GM20431 (cell line): ENCODE measurements around the gene ACER3.
"Not testable (repeated sequence)": the region's sequence is repeated elsewhere in the genome, so short reads cannot be mapped to it uniquely, and the experiment has no call there.

Experiments used
- in situ Hi-C: fragments of 300-500 bp; cut with MseI, MboI; formaldehyde crosslinking; loops from one replicate; pipeline ENCODE4 v1.15.0; 2020; ENCODE audit warnings: low sequenced_read_pairs; ENCODE audit not compliant: unreplicated experiment

Gene ACER3

DNA sequence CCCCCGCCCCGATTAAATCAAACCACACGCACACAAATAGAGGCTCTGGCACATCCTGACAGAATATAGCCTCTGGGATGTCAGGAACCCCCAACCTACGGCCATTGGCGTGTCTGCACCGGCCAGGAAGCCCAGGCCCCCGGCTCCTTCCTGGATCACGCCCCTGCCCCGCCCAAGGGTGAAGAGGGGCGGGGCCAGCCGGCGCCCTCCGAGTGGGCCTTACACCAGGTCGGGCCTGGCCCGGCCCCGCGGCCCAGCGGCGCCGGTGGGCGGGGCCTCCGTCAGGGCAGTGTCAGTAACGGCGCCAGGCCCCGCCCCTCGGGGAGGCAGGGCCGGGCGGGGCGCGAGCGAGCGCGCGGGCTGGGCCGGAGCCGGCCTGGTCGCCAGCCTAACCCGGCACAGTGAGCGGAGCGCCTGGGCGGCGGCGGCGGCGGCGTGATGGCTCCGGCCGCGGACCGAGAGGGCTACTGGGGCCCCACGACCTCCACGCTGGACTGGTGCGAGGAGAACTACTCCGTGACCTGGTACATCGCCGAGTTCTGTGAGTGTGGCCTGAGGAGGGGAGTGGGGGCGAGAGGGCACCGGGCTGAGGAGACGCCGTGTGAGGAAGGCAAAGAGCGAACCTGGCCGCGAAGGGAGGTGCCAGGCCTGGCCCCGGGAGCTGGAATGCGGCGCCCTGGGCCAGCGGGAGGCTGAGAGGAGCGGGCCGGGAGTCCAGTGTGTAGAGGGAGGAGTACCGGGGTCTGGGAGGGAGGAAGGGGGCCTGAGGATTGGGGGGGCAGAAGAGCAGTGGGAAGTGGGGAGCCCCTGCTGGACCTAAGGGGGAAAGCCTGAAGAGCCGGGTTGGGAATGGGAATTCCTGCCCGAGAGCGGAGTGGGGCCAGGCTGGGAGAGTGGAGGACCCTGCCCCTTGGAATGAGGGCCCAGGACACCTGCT, at the start of gene ACER3:
Gene ACER3, plus strand, starts transcription at position 380 of the 937 bp plus-strand sequence. Its CDS starts 59 bp downstream, at position 439.
- in situ Hi-C loops, result no loop called here

DNA sequence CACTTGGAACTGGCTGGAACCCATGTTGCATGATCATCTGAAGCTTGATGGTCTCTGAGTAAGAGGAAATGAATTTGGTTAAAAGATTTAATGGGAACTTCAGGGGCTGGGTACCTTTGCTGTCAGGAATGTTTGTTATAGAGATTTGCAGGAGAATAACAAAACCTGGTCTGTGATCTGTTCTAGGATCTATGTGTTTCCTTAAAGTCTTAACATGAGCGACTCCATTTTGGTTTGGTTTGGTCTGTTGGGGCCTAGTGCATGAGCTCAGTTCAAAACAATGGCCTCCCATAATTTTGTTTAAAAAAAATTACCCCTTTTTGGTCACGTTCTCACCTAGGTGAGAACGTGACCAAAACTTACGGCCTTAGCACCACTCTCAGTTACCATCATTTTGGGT, 49.5 kb upstream of the ACER3 start:
- in situ Hi-C loops, result no loop called here

DNA sequence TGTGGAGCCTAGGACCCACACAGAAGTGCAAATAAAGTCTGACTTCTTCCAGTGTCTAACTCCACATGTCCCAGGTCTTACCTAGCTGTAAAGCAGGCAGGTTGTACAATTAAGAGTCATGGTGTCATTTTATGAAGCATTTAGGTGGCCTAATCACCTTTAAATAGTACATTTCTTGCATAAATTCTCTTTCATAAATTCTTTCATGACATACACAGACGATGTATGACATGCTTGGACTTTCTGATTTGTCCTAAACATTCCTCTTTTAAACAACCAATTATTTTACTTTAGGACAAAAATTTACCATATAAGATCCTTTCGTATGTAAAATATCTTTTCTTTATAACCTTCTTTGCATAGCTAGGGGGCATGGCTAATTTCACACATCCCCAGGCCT, 46.3 kb upstream of the ACER3 start:
- in situ Hi-C loops, result no loop called here

DNA sequence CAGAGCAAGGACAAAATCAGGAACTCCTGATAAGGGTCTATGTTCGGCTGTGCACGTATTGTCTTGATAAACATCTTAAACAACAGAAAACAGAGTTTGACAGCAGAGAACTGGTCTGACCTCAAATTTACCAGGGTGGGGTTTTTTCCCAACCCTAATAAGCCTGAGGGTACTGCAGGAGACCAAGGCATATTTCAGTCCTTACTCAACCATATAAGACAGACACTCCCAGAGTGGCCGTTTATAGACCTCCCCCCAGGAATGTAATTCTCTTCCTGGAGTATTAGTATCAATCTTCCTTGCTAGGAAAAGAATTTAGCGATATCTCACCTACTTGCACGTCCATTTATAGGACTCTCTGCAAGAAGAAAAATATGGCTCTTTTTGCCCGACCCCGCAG, 45.0 kb upstream of the ACER3 start:
- in situ Hi-C loops, result not testable (repeated sequence)

DNA sequence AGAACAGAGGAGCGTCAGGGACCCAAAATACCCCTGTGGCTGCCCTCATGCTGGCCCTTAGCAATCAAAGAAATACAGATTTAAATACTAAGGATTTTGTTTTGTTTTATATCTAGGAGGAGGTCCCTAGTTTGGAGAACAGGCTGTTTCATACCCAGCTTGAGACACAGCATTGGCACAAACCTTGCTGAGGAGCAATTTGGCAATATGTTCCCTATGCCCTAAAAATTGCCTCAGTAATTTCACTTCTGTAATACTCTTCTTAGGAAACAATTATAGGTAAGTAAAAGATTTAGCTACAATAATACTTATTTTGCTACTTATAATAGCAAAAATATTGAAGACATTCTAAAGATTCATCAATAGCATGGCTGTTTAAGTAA, 40.5 kb upstream of the ACER3 start:
- in situ Hi-C loops, result no loop called here

DNA sequence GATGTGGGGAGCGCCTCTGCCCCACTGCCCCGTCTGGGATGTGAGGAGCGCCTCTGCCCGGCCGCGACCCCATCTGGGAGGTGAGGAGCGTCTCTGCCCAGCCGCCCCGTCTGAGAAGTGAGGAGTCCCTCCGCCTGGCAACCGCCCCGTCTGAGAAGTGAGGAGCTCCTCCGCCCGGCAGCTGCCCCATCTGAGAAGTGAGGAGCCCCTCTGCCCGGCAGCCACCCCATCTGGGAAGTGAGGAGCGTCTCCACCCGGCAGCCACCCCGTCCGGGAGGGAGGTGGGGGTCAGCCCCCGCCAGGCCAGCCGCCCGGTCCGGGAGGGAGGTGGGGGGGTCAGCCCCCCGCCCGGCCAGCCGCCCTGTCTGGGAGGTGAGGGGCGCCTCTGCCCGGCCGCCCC, 39.3 kb upstream of the ACER3 start:
- in situ Hi-C loops, result not testable (repeated sequence)

DNA sequence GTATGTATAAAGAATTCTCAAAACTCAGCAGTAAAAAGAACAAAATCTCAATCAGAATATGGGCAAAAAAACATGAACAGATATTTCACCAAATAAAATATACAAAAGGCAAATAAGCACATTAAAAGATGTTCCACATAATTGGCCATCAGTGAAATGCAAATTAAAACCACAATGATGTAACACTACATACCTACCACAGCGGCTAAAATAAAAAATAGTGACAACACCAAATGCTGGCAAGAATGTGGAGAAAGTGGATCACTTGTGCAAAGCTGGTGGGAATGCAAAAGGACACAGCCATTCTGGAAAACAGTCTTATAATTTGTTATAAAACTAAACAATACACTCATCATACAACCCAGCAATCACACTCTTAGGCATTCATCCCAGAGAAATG, 38.3 kb upstream of the ACER3 start:
- in situ Hi-C loops, result no loop called here

DNA sequence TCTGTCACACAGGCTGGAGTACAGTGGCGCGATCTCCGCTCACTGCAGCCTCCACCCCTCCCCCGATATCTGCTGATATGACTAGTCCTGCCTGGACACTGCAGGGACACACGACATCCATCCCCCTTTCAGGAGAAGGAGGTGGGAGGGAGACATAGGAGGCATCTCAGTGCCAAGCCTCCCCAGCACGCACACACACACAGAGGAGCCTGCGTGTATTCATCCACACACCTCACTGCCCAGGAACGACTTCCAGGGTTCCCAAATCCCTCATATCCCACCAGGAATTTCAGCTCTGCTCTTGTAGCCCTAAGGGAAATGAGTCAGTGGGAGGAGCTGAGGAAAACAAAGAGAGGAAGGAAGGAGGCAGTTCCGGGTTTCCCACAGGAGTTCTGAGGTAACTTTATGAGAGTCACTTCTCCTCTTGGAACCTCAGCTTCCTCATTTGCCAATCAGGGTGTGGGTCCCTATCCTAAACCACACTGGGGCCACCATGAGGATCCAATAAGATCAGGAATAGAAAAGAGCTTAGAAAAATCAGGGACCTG, 37.2 kb upstream of the ACER3 start:
- in situ Hi-C loops, result no loop called here

DNA sequence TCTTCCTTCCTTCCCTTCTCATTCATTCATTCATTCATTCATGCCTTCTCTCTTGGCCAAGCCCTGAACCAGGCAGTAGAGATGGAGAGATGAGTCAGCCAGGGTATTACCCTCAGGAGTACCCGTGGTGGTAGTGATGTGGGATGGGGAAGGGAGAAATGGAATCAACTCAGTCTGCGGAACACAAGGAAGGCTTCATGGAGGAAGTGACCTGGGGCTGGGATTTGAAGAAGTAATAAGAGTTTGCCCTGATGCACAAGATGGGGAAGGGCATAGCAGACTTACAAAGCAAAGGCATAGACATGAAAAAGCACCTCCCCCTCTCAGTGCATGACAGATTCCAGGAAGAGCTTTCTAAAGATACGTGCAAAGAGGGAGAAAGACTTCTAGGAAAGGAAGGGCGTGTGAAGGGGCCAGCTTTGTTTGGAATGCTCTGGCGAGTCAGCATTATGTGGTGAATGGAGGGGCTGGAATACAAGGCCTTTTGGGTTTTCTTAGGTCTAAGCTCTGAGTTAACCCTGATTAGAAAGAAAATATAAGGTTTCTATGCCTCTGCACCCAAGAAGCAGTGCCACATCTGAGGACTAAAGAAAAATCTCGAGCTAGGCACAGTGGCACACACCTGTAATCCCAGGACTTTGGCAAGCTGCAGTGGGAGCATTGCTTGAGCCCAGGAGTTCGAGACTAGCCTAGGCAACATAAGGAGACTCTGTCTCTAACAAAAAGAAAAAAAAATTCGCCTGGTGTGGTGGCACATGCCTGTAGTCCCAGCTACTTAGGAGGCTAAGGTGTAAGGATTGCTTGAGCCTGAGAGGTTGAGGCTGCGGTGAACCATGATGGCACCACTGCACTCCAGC, 36.4 kb upstream of the ACER3 start:
- in situ Hi-C loops, result no loop called here

DNA sequence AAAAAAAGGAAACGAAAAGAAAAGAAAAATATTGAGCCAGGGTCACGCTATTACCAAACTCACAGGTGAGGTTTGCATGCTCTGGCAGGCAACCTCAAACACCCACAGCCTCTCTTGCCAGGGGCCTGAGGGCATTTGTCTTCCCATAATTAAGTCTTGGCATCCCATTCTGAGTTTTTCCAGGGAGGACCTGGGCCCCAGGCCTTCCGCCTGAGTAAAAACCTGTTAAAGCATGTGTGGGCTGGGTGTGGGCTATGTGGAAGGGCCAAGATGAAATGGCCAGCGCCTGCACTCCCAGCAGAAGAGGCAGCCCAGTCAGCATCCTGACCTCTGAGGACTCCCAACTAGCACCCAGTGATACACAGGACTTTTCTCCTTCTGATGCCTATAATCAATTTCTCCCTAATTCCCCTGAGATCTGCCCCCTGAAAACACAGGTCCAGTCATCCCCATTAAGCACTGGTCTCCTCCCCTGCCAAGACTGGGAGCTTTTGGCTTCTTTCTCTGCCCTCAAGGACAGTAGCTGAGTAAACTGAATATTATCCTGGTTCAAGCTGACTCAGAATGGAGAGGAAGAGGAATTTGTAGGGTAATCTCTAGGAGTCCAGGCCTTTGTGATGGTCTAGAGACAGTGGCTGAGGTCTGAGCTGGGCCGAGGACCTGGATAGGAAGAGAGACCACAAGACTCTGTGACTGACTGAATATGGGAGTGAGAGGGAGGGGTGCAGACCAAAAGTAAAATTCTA, 35.6 kb upstream of the ACER3 start:
- in situ Hi-C loops, result no loop called here

DNA sequence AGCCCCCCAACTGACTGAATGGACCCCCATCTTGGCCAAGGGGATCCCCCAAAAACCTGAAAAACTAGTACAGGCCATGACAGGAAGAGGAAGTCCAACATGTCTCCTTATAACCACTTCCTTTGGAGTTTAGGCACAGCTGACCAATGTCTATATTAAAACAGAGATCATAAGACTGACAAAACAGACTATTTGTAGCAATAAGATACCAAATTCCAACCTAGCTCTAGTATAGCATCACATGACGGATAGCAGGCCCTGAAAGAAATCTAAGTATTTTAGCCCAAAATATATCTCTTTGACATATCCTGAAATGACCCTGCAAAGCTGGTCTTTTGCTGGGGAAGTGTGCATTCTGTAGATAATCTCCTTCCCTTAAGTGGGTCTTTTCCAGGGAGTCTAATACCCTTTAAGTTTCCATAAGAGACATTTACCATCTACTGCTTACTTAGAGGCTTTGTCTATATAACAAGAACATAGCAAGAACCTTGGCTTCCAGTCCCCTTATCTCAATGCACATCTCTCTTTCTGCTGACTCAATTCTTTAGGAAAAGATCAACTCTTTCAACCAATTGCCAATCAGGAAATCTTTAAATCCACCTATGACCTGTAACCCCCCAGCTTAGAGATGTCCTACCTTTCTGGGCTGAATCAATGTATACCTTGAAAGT, 34.9 kb upstream of the ACER3 start:
- in situ Hi-C loops, result no loop called here

DNA sequence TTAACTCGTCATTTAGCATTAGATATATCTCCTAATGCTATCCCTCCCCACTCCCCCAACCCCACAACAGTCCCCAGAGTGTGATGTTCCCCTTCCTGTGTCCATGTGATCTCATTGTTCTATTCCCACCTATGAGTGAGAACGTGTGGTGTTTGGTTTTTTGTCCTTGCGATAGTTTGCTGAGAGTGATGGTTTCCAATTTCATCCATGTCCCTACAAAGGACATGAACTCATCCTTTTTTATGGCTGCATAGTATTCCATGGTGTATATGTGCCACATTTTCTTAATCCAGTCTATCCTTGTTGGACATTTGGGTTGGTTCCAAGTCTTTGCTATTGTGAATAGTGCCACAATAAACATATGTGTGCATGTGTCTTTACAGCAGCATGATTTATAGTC, 34.2 kb upstream of the ACER3 start:
- in situ Hi-C loops, result not testable (repeated sequence)

DNA sequence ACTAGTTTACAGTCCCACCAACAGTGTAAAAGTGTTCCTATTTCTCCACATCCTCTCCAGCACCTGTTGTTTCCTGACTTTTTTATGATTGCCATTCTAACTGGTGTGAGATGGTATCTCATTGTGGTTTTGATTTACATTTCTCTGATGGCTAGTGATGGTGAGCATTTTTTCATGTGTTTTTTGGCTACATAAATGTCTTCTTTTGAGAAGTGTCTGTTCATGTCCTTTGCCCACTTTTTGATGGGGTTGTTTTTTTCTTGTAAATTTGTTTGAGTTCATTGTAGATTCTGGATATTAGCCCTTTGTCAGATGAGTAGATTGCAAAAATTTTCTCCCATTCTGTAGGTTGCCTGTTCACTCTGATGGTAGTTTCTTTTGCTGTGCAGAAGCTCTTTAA, 33.7 kb upstream of the ACER3 start:
- in situ Hi-C loops, result not testable (repeated sequence)

DNA sequence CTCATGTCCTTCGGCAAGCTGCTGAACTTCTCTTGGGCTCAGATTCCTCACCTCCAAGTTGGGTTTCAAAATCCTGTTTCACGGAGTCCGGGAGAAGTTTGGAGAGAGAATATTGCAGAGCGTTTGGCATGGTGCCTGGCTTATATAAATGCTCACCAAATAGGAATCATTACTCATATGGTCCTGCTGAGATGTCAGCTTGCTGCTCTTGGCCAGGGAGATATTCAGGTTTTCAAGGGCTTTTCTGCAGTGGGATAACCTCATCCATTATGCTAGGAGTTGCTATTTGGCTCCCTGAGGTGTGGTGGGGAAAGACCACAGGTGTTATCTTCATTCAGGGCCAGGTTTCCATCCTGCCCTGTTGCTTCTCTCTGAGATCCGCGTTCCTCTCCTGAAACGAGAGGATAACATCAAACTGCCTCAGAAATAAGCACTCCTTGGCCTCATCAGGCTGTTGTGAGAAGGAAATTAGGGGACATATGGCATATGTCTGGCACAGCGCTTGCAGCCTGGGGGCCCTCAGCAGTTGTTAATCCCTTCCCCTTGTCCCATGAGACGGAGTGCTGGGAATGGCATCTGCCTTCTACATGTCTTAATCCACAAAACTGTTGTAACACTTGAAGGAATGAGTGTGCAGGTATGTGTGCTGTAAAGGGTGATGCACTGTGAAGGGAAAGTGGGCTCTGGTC, 29.9 kb upstream of the ACER3 start:
- in situ Hi-C loops, result no loop called here

DNA sequence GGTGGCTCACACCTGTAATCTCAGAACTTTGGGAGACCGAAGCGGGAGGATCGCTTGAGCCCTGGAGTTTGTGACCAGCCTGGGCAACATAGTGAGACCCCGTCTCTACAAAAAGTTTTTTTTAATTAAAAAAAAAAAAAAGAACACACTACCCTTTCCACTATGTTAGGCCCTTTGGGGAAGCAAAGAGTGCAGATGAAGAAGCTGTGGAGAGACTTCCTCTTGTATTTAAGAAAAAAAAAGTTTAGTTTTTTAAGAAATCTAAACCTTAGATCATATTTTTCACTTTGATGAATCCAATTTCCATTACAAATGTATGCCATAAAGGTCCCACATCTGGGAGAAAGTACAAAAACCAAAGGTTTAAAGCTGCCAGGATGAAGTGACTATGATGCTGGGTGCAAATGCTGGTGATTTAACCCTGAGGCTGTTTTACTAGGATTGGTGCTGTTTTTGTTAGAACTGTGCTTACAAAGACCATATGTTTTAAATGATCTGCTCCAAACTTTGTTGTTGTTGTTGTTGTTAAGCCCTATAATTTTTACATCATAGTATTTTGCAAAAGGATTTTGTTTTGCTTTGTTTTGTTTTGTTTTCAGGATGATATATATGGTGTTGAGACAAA, 28.9 kb upstream of the ACER3 start:
- in situ Hi-C loops, result no loop called here

DNA sequence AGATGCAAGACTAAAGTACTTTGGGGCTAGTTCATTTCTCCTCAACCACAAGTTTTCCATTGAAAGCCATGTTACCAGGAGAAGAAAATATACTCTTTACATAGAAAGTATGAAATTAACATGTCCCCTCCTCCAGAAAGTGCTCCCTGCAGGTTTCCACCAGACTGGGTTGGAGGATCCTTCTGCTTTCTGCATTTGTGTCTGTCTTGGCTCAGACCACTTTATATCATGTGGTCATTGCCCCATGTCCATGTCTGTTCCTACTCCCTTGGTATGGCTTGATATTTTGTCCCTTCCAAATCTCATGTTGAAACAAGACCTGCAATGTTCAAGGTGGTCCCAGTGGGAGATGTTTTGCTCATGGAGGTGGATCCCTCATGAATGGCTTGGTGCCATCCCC, 28.4 kb upstream of the ACER3 start:
- in situ Hi-C loops, result no loop called here

DNA sequence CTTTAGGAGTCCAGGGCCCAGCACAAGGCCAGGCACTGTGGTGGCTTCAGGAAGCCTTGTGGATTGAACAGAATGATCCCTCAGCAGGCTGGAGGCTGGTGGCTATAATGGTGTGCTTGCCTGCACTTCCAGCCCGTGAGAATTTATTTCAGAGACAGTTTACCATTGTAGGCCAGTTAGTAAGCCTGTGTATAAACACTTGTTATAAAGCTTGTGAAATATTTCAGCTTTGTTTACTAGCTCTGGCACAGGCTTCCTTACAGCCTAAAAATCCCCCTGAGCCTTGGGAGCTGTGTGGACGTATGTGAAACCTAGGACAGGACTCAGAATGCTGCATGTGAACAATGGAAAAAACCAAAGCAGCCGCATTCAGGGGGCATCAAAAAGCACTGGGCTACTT, 26.6 kb upstream of the ACER3 start:
- in situ Hi-C loops, result no loop called here

DNA sequence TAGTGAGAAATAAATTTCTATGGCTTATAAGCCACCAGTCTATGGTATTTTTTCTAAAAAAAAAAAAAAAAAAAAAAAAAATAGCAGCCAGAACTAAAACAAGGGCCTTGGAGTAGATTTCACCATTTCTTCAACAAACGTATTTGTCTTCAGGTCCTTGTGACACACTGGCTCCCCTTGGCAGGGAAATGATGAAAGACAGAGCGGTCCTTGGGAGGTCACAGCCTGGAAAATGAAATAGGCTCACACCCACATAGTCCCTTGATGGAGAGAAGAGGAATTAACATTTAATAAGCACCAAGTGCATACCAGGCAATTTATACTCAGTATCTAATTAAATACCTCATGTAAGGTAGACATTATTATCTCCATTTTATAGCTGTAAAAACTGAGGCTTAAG, 25.7 kb upstream of the ACER3 start:
- in situ Hi-C loops, result no loop called here
